H1 (cell line): Measurements from ENCODE around the gene ARL2BP. TPM values are rescaled to one million over a fixed set of nuclear protein-coding genes. Genes with fewer than 3 reads are reported as not detected.

Source experiments
- ATF2 ChIP-seq: IDR thresholded peaks from 2 replicates; pipeline ENCODE4 v1.6.1; 2012; ENCODE audit warnings: low read length, inconsistent platforms
- CHD7 ChIP-seq: fragments of 300-600 bp; sonication (generic); IDR thresholded peaks from 2 replicates; pipeline ENCODE4 v1.7.1; 2012; ENCODE audit warnings: low read length, moderate library complexity, mild to moderate bottlenecking, inconsistent platforms; ENCODE audit not compliant: insufficient replicate concordance
- EZH2 ChIP-seq: fragments of 200-600 bp; sonication (generic); IDR thresholded peaks from 2 replicates; pipeline ENCODE4 v1.7.1; 2012; ENCODE audit warnings: low read depth, mild to moderate bottlenecking, moderate library complexity, low read length, inconsistent platforms; ENCODE audit not compliant: severe bottlenecking
- RNF2 ChIP-seq: fragments of 200-900, 300-1000 bp; sonication (generic); IDR thresholded peaks from 2 replicates; pipeline ENCODE4 v1.7.1; 2016; ENCODE audit warnings: borderline replicate concordance, low read depth, mild to moderate bottlenecking, antibody characterized with exemption, low read length; ENCODE audit not compliant: poor library complexity, severe bottlenecking; ENCODE audit errors: missing control alignments
- SUZ12 ChIP-seq: fragments of 200-600 bp; sonication (generic); IDR thresholded peaks from 2 replicates; pipeline ENCODE4 v1.6.1; 2012; ENCODE audit warnings: mild to moderate bottlenecking, inconsistent platforms, low read length, moderate library complexity, mixed read lengths
- ZNF274 ChIP-seq: IDR thresholded peaks from 2 replicates; pipeline ENCODE4 v1.7.0; 2012; ENCODE audit warnings: low read length, borderline replicate concordance; ENCODE audit errors: extremely low read depth
- polyA plus RNA-seq, 7 experiments: library from polyadenylated mRNA; depleted of rRNA in 3 of 7; stranded (reverse) in 5 of 7; unstranded in 2 of 7; fragments of >200 nt in 5 of 7; fragments of 200-250 nt in 2 of 7; gene quantifications; 1 replicate in 5 of 7; 2 replicates in 1 of 7; 4 replicates in 1 of 7; pipeline versions ENCODE4 v1.2.1 to v1.2.3, GENCODE V29; 2011 to 2013; ENCODE audit warnings: missing spikeins in 2 of 7, mixed read lengths in 2 of 7
- total RNA-seq: library from RNA; stranded (reverse); fragmentation: NEBNext Ultra II Directional; extraction: Animal tissue kit (Norgen Biotek cat#: 25700); gene quantifications from 2 replicates; pipeline ENCODE4 v1.2.1, GENCODE V29; 2021

ARL2BP gene
- total and polyA plus RNA-seq, 2 of the 8 experiments (the other 6 are each of a cell fraction or from before 2014, with no cell fraction given), result 13.6 to 18.3 TPM

GRCh38 chr16:57283959-57284208, 38.8 kb downstream of the ARL2BP start (continued):
- TF ChIP-seq CHD7, result no peak
- no peak for TF ChIP-seq ATF2
- peak; percentile 69; the same call in 1 of the 2 replicates for TF ChIP-seq SUZ12
- TF ChIP-seq RNF2, result peak; percentile 26
- TF ChIP-seq ZNF274, result no peak
- TF ChIP-seq EZH2, result peak; percentile 73
